Ovary (tissue), 3 donors: ENCODE measurements around the gene ADAM20.

Experiments
- CTCF ChIP-seq, 3 donors: fragments of 450-650 bp in 2 of 3; fragments of 200-600 bp in 1 of 3; IDR thresholded peaks; one replicate each; pipeline versions ENCODE4 v1.5.1 to v1.8.0; 2016 to 2022; ENCODE audit warnings: antibody characterized with exemption in 3 of 3, mild to moderate bottlenecking in 1 of 3
- EP300 ChIP-seq: sonication (generic); formaldehyde crosslinking; IDR thresholded peaks from one replicate; pipeline ENCODE4 v1.6.1; 2017; ENCODE audit warnings: antibody characterized with exemption
- POLR2A ChIP-seq: fragments of 450-650 bp; IDR thresholded peaks from one replicate; pipeline ENCODE4 v1.6.1; 2017; ENCODE audit warnings: antibody characterized with exemption, mild to moderate bottlenecking, moderate library complexity
- donor health status: DM: no; HTN: no; CAD: no.

- no peak for TF ChIP-seq CTCF (IDR thresholded peaks at IDR 0.05)
- no peak for TF ChIP-seq POLR2A
- TF ChIP-seq EP300: no peak
Measured at GRCh38 chr14:70489579-70490200, 45.1 kb downstream of the ADAM20 start.
